AG04450 (cell line): ENCODE measurements around the gene MYPN. TPM values are rescaled to one million over a fixed set of nuclear protein-coding genes. Genes with fewer than 3 reads are reported as not detected.

Source experiments
- CTCF ChIA-PET: fragments of 300-600, 350-600 bp; formaldehyde crosslinking; extraction: SDS; loops from one replicate; lab custom pipeline; 2022; ENCODE audit warnings: antibody characterized with exemption, inconsistent platforms; lab: Charles Lee
- POLR2A ChIA-PET: fragments of 350-600 bp; formaldehyde crosslinking; extraction: SDS; loops from one replicate; lab custom pipeline; 2021; ENCODE audit warnings: antibody characterized with exemption, inconsistent platforms; lab: Yijun Ruan, JAX
- DNase-seq: peaks from one replicate; pipeline ENCODE4 v3.0.0-alpha.2; 2011; ENCODE audit warnings: low read depth, low spot score
- H3K27ac ChIP-seq: one replicate; pipeline ENCODE4 v1.5.1; 2012; ENCODE audit warnings: low read depth, low read length, control low read depth
- H3K27me3 ChIP-seq: one replicate; pipeline ENCODE4 v1.6.0; 2012; ENCODE audit warnings: low read length; ENCODE audit not compliant: control insufficient read depth, insufficient read depth
- H3K4me3 ChIP-seq: 2 replicates; pipeline ENCODE4 v1.5.1; 2011; ENCODE audit warnings: mild to moderate bottlenecking, low read depth, low read length, control low read depth
- H3K9me3 ChIP-seq: 2 replicates; pipeline ENCODE4 v1.5.1; 2012; ENCODE audit warnings: low read length; ENCODE audit not compliant: control insufficient read depth, insufficient read depth
- polyA plus RNA-seq: library from polyadenylated mRNA; depleted of rRNA; stranded (reverse); fragments of >200 nt; gene quantifications from 2 replicates; pipeline ENCODE4 v1.2.3, GENCODE V29; 2011
- TF ChIP-seq, protein P1 (sequence below): IDR thresholded peaks from 2 replicates; pipeline ENCODE4 v1.5.1; 2011; ENCODE audit warnings: low read depth, low read length, control low read depth, inconsistent platforms

MYPN gene
- polyA plus RNA-seq, 1 experiment, result 2.9 TPM

GRCh38 chr10:68111584-68111983 lies 2.3 kb downstream of the MYPN start:
- H3K4me3 ChIP-seq, result no peak overlapping the region
- CTCF ChIA-PET, result interaction anchor here (1.3 kb wide), 1 partner anchor 10 kb away, joined by 3 read pairs; no protein-coding TSS in a partner anchor

DNA sequence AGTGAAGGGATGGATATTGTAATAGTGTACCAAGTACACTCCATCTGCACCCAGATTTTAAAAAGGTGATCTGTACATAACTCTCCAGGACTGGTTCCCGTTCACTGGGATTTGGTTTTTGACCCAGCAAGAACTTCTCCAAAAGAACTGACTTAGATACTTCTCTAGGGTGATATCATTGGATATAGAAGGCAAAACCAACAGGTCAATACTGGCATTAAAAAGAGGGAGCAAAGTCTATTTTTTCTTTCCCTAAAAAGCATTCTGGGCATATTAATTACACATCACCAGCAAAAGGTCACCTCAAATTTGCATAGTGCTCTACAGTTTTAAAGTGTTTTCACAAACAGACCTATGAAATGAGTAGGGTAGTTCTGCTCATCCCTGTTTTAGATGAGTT lies 3.5 kb downstream of the MYPN start:
- POLR2A ChIA-PET, result no interaction called here
- Histone ChIP-seq H3K27me3 (no peaks in the 10 kb centered on the region), H3K4me3 (no peak overlapping the region), H3K9me3 (no peaks in the 10 kb centered on the region), H3K27ac (no peak overlapping the region)
- CTCF ChIA-PET, result interaction anchor here (1.1 kb wide), 1 partner anchor 45 kb away, joined by 5 read pairs; no protein-coding TSS in a partner anchor
- TF ChIP-seq, protein P1, sequence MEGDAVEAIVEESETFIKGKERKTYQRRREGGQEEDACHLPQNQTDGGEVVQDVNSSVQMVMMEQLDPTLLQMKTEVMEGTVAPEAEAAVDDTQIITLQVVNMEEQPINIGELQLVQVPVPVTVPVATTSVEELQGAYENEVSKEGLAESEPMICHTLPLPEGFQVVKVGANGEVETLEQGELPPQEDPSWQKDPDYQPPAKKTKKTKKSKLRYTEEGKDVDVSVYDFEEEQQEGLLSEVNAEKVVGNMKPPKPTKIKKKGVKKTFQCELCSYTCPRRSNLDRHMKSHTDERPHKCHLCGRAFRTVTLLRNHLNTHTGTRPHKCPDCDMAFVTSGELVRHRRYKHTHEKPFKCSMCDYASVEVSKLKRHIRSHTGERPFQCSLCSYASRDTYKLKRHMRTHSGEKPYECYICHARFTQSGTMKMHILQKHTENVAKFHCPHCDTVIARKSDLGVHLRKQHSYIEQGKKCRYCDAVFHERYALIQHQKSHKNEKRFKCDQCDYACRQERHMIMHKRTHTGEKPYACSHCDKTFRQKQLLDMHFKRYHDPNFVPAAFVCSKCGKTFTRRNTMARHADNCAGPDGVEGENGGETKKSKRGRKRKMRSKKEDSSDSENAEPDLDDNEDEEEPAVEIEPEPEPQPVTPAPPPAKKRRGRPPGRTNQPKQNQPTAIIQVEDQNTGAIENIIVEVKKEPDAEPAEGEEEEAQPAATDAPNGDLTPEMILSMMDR, result no peak
- DNase-seq, result no peak

More at GRCh38 chr10:68111584-68111983, 2.3 kb downstream of the MYPN start:
- POLR2A ChIA-PET, result no interaction called here
- Histone ChIP-seq H3K9me3 (no peaks in the 10 kb centered on the region), H3K27ac (no peak overlapping the region), H3K27me3 (no peaks in the 10 kb centered on the region)
- TF ChIP-seq, protein P1, result no peak
- no peak for DNase-seq

DNA sequence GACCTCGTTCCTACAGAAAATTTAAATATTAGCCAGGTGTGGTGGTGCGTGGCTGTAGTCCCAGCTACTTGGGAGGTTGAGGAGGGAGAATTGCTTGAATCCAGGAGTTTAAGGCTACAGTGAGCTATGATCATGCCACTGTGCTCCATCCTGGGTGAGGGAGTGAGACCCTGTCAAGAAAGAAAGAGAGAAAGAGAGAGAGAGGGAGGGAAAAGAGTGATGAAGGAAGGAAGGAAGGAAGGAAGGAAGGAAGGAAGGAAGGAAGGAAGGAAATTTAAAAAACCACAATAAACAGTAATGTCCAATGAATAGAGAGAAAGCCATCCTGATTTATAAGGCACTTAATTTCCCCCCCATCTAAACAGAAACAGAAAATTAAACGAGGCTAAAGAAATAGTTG lies 9.4 kb downstream of the MYPN start:
- TF ChIP-seq, protein P1, result no peak
- ChIA-PET CTCF (no interaction called here), POLR2A (interaction anchor here (0.6 kb wide), 1 partner anchor 26 kb away, joined by 4 read pairs; no protein-coding TSS in a partner anchor)
- Histone ChIP-seq H3K27ac (no peak overlapping the region), H3K9me3 (no peaks in the 10 kb centered on the region), H3K4me3 (no peak overlapping the region), H3K27me3 (no peaks in the 10 kb centered on the region)
- no peak for DNase-seq

GRCh38 chr10:68121020-68121743 lies 11.9 kb downstream of the MYPN start:
- H3K27ac ChIP-seq, result no peak overlapping the region
- ChIA-PET CTCF (interaction anchor here (1.0 to 1.3 kb wide), 4 partner anchors 9 to 92 kb away, joined by 3 to 4 read pairs (median 3); no protein-coding TSS in a partner anchor), POLR2A (no interaction called here)

More at GRCh38 chr10:68121020-68121743, 11.9 kb downstream of the MYPN start:
- no peaks in the 10 kb centered on the region for H3K9me3 ChIP-seq
- H3K4me3 ChIP-seq, result no peak overlapping the region
- DNase-seq, result no peak
- TF ChIP-seq, protein P1, result no peak
- H3K27me3 ChIP-seq, result no peaks in the 10 kb centered on the region
